GM23338 (cell line): Measurements from ENCODE around the gene CNTNAP4. TPM values are rescaled to one million over a fixed set of nuclear protein-coding genes. Genes with fewer than 3 reads are reported as not detected.

ENCODE experiments used
- ATAC-seq: fragments of 200-7000 bp; cut with Tn5 transposase; 3 replicates; pipeline ENCODE4 v1.9.1; 2020
- DNase-seq: peaks from one replicate; pipeline ENCODE4 v3.0.0-alpha.2; 2015; ENCODE audit warnings: low spot score
- H2AFZ ChIP-seq: fragments of 200-600 bp; sonication (generic); 2 replicates; pipeline ENCODE4 v1.8.0; 2016; ENCODE audit warnings: antibody characterized with exemption, mild to moderate bottlenecking, moderate library complexity
- H3F3A ChIP-seq: fragments of 200-600 bp; sonication (generic); replicated peaks from 2 replicates; pipeline ENCODE4 v1.8.0; 2017; ENCODE audit warnings: antibody characterized with exemption, mixed run types, low read depth
- H3K27ac ChIP-seq: fragments of 200-600 bp; sonication (generic); 2 replicates; pipeline ENCODE4 v1.6.1; 2016; ENCODE audit warnings: low read depth
- H3K27me3 ChIP-seq: fragments of 200-600 bp; sonication (generic); 2 replicates; pipeline ENCODE4 v1.8.0; 2016; ENCODE audit warnings: mild to moderate bottlenecking, mixed run types, moderate library complexity; ENCODE audit not compliant: insufficient read depth
- H3K36me3 ChIP-seq: fragments of 200-600 bp; sonication (generic); 2 replicates; pipeline ENCODE4 v1.8.0; 2016; ENCODE audit warnings: mild to moderate bottlenecking; ENCODE audit not compliant: insufficient read depth
- H3K4me1 ChIP-seq: fragments of 200-600 bp; sonication (generic); 2 replicates; pipeline ENCODE4 v1.8.0; 2016; ENCODE audit warnings: mild to moderate bottlenecking, moderate library complexity; ENCODE audit not compliant: insufficient read depth
- H3K4me2 ChIP-seq: fragments of 200-600 bp; sonication (generic); 2 replicates; pipeline ENCODE4 v1.7.1; 2017; ENCODE audit warnings: mixed run types
- H3K4me3 ChIP-seq: fragments of 200-600 bp; sonication (generic); 2 replicates; pipeline ENCODE4 v1.6.1; 2016; ENCODE audit warnings: mixed run types
- H3K79me2 ChIP-seq: fragments of 200-600 bp; sonication (generic); replicated peaks from 2 replicates; pipeline ENCODE4 v1.8.0; 2017; ENCODE audit warnings: mild to moderate bottlenecking; ENCODE audit not compliant: insufficient read depth
- H3K9me2 ChIP-seq: fragments of 200-600 bp; sonication (generic); 2 replicates; pipeline ENCODE4 v1.8.0; 2017; ENCODE audit not compliant: insufficient read depth
- H4K20me1 ChIP-seq: fragments of 200-600 bp; sonication (generic); replicated peaks from 2 replicates; pipeline ENCODE4 v1.8.0; 2017; ENCODE audit warnings: mild to moderate bottlenecking; ENCODE audit not compliant: insufficient read depth
- H3K27ac Mint-ChIP-seq: 2 replicates; pipeline ENCODE4 v1.8.0; 2020; ENCODE audit warnings: inconsistent platforms, mild to moderate bottlenecking, moderate library complexity, mixed read lengths
- H3K27me3 Mint-ChIP-seq: 3 replicates; pipeline ENCODE4 v1.8.0; 2022; ENCODE audit warnings: low read depth, mild to moderate bottlenecking, moderate library complexity, mixed read lengths, inconsistent platforms; ENCODE audit not compliant: insufficient read depth, poor library complexity
- H3K36me3 Mint-ChIP-seq: 3 replicates; pipeline ENCODE4 v1.8.0; 2021; ENCODE audit warnings: low read depth, mild to moderate bottlenecking, inconsistent platforms, moderate library complexity, mixed read lengths
- H3K4me1 Mint-ChIP-seq: 3 replicates; pipeline ENCODE4 v1.8.0; 2020; ENCODE audit warnings: mild to moderate bottlenecking, inconsistent platforms, mixed read lengths
- H3K4me3 Mint-ChIP-seq: 3 replicates; pipeline ENCODE4 v1.8.0; 2021; ENCODE audit warnings: moderate library complexity, mild to moderate bottlenecking, inconsistent platforms, mixed read lengths
- H3K9me3 Mint-ChIP-seq: 3 replicates; pipeline ENCODE4 v1.8.0; 2020; ENCODE audit warnings: moderate library complexity, mild to moderate bottlenecking, inconsistent platforms, mixed read lengths
- EZH2 ChIP-seq: fragments of 200-600 bp; sonication (generic); IDR thresholded peaks from one replicate; pipeline ENCODE4 v1.8.0; 2017; ENCODE audit warnings: antibody characterized with exemption, mild to moderate bottlenecking, low read depth; ENCODE audit not compliant: unreplicated experiment
- EZH2phosphoT487 ChIP-seq: fragments of 200-600 bp; sonication (generic); IDR thresholded peaks from one replicate; pipeline ENCODE4 v1.8.1; 2018; ENCODE audit warnings: antibody characterized with exemption; ENCODE audit not compliant: unreplicated experiment
- JUNB ChIP-seq: IDR thresholded peaks from one replicate; pipeline ENCODE4 v1.6.1; 2016; ENCODE audit warnings: antibody characterized with exemption; ENCODE audit not compliant: unreplicated experiment
- POLR2AphosphoS5 ChIP-seq: IDR thresholded peaks from 2 replicates; pipeline ENCODE4 v1.6.1; 2016; ENCODE audit warnings: antibody characterized with exemption, low read depth
- REST ChIP-seq: IDR thresholded peaks from one replicate; pipeline ENCODE4 v1.6.1; 2018; ENCODE audit warnings: antibody characterized with exemption; ENCODE audit not compliant: unreplicated experiment
- ZNF331 ChIP-seq: fragments of 250-450 bp; sonication (Bioruptor Pico); IDR thresholded peaks from 2 replicates; pipeline ENCODE4 v1.5.0; 2020; ENCODE audit warnings: low read depth, mild to moderate bottlenecking, moderate library complexity
- ZNF462 ChIP-seq: fragments of 250-450 bp; sonication (Bioruptor Pico); IDR thresholded peaks from 2 replicates; pipeline ENCODE4 v1.5.0; 2020; ENCODE audit warnings: mild to moderate bottlenecking, moderate library complexity
- polyA plus RNA-seq: library from polyadenylated mRNA; unstranded; fragments of >200 nt; fragmentation: Nextera tagmentation; extraction: Ambion mirVana; gene quantifications from 2 replicates; pipeline ENCODE4 v1.2.1, GENCODE V29; 2016
- total RNA-seq: library from RNA; depleted of rRNA; stranded (reverse); fragments of >200 nt; shearing (Covaris generic); gene quantifications from 2 replicates; pipeline ENCODE4 v1.2.3, GENCODE V29; 2014

The CNTNAP4 gene
- total and polyA plus RNA-seq, 2 experiments from 2014 or later, result not detected

- no peak overlapping the region for H3K4me2 ChIP-seq
- peaks cover 77% of the 10 kb centered on the region for H3K9me3 Mint-ChIP-seq
These were observed 58.9 kb downstream of the CNTNAP4 start for GRCh38 chr16:76336112-76336511.

DNA sequence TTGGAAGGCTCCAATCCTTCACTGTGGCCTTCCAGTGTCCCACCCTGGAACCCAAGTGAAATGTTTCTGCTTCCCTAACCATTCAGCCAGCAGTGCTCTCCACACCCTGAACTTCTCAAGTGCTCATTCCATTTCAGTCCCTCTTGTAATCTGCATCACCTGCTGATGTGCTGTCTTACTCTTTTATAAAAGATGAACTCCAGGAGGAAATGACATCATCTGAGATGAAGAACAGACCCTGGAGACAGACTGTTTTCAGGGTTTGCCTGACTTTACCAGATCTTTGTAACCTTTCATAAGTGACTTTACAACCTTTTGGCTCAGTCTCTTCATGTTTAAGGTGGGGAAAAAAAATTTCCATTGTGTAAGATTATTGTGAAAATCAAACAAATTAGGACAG, 61.3 kb downstream of the CNTNAP4 start:
- no peaks in the 10 kb centered on the region for H3F3A ChIP-seq
- ATAC-seq (no peak), DNase-seq (no peak)
- H3K4me1 Mint-ChIP-seq, result no peaks in the 10 kb centered on the region
- H3K9me2 ChIP-seq, result peaks cover 14% of the 10 kb centered on the region; the same call in 1 of the 2 replicates
- H3K27ac ChIP-seq, result no peak overlapping the region
- H3K9me3 Mint-ChIP-seq, result peaks cover 80% of the 10 kb centered on the region
- peaks cover 10% of the 10 kb centered on the region; the same call in 2 of the 3 replicates for H3K36me3 Mint-ChIP-seq
- H2AFZ ChIP-seq, result no peak overlapping the region
- H3K79me2 ChIP-seq, result no peaks in the 10 kb centered on the region
- H3K4me3 ChIP-seq, result no peak overlapping the region
- no peaks in the 10 kb centered on the region for H3K27me3 Mint-ChIP-seq
- no peaks in the 10 kb centered on the region for H3K36me3 ChIP-seq
- H3K4me1 ChIP-seq, result peaks cover 5% of the 10 kb centered on the region; the same call in 1 of the 2 replicates
- no peaks in the 10 kb centered on the region for H4K20me1 ChIP-seq
- H3K27ac Mint-ChIP-seq, result no peak overlapping the region
- no peak overlapping the region for H3K4me2 ChIP-seq
- H3K27me3 ChIP-seq, result no peaks in the 10 kb centered on the region
- H3K4me3 Mint-ChIP-seq, result no peak overlapping the region
- no peak for TF ChIP-seq EZH2phosphoT487
- no peak for TF ChIP-seq EZH2
- no peak for TF ChIP-seq POLR2AphosphoS5
- no peak for TF ChIP-seq JUNB
- no peak for TF ChIP-seq ZNF331 (CRISPR knock-in tag)
- no peak for TF ChIP-seq ZNF462 (CRISPR knock-in tag)

More at GRCh38 chr16:76336112-76336511, 58.9 kb downstream of the CNTNAP4 start:
- Histone ChIP-seq H3K9me2 (peaks cover 14% of the 10 kb centered on the region; the same call in 1 of the 2 replicates), H4K20me1 (no peaks in the 10 kb centered on the region), H2AFZ (no peak overlapping the region), H3K4me3 (no peak overlapping the region), H3K4me1 (peaks cover 5% of the 10 kb centered on the region; the same call in 1 of the 2 replicates), H3K79me2 (no peaks in the 10 kb centered on the region), H3K36me3 (no peaks in the 10 kb centered on the region), H3K27me3 (no peaks in the 10 kb centered on the region), H3K27ac (no peak overlapping the region), H3F3A (no peaks in the 10 kb centered on the region)
- ATAC-seq (no peak), DNase-seq (no peak)
- Mint-ChIP-seq H3K27ac (no peak overlapping the region), H3K4me1 (no peaks in the 10 kb centered on the region), H3K36me3 (peaks cover 10% of the 10 kb centered on the region; the same call in 2 of the 3 replicates), H3K27me3 (no peaks in the 10 kb centered on the region), H3K4me3 (no peak overlapping the region)
- no peak for TF ChIP-seq REST
- TF ChIP-seq EZH2phosphoT487, result no peak
